HG03045 (cell line): ENCODE results near the gene MYOT.

Source experiments
- ATAC-seq: cut with Tn5 transposase; IDR thresholded peaks from one replicate; pipeline ENCODE4 v1.9.1; 2021; ENCODE audit warnings: mild to moderate bottlenecking, moderate library complexity; ENCODE audit not compliant: unreplicated experiment

Gene MYOT

GRCh38 chr5:137896560-137896959 is 28.9 kb downstream of the MYOT start:
- ATAC-seq = no peak

- ATAC-seq = no peak
Observed at GRCh38 chr5:137899493-137899892, 31.8 kb downstream of the MYOT start.

- ATAC-seq = no peak
Observed at GRCh38 chr5:137901011-137901817, 33.6 kb downstream of the MYOT start.

- ATAC-seq = no peak
Observed at GRCh38 chr5:137902408-137903133, 34.9 kb downstream of the MYOT start.

- no peak for ATAC-seq
Observed at GRCh38 chr5:137914758-137915157, 47.1 kb downstream of the MYOT start.

- ATAC-seq = no peak
Observed at GRCh38 chr5:137916923-137917322, 49.3 kb downstream of the MYOT start.

- no peak for ATAC-seq
Observed at GRCh38 chr5:137921931-137922330, 54.3 kb downstream of the MYOT start.

GRCh38 chr5:137923856-137924255 is 56.2 kb downstream of the MYOT start:
- no peak for ATAC-seq

GRCh38 chr5:137932800-137933199 is 65.1 kb downstream of the MYOT start:
- no peak for ATAC-seq

- ATAC-seq = no peak
Observed at GRCh38 chr5:137933491-137933911, 65.8 kb downstream of the MYOT start.

- ATAC-seq = peak; percentile 62
Observed at GRCh38 chr5:137935190-137935589, 67.5 kb downstream of the MYOT start.

- ATAC-seq = no peak
Observed at GRCh38 chr5:137935694-137936093, 68.0 kb downstream of the MYOT start.
